Measurements from ENCODE around the gene CLIC4. TPM values are rescaled to one million over a fixed set of nuclear protein-coding genes. Genes with fewer than 3 reads are reported as not detected.
"Not testable (repeated sequence)": the region's sequence is repeated elsewhere in the genome, so short reads cannot be mapped to it uniquely, and the experiment has no call there.

The CLIC4 gene
- total RNA-seq (ENCODE audit: unreplicated experiment) = 121 TPM
- long read RNA-seq, full-length matches to known transcripts = 23 of 25 reads
- long read RNA-seq, partial matches to known transcripts = 0 of 25 reads
- long read RNA-seq, other reads (novel, unspliced or antisense) = 2 of 25 reads

DNA sequence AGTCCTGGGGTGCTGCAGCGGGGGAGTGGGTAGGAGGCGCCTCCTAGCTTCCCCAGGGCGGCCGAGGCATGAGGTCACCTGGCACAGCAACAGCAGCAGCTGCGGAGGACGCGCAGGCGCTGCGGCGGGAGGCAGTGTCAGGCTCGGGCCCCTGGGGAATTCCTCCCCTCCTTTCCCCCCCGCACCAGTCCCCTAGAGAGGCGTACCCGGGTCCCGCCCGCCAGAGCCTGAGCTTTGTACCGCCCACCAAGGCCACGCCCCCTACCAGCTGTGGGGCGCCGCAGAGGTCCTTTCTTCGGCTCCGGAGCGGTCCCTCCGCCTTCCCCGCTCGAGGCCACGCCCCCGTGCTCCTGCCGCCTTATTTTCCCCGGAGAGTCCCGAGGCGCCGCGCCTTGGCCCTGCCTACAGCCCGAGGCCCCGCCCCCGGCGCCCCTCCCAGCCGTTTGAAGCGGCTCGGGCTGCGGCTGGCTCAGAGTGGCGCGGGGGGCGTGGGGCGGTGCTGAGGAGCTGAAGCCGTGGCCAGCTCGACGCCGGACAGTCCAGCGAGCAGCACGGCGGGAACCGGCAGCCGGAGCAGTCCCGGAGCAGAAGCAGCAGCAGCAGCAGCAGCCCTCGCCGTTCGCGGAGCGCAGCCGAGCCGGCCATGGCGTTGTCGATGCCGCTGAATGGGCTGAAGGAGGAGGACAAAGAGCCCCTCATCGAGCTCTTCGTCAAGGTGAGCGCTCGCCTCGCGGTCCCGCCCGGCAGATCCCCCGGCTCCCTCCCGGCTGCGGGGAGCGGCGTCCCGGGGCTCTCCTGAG, at the start of gene CLIC4:
Gene CLIC4, plus strand, starts transcription at position 537 of the 800 bp plus-strand sequence. Its CDS starts 107 bp downstream, at position 644.
- Mint-ChIP-seq H3K27me3 (ENCODE audit: unreplicated experiment) (peaks cover 8% of the 10 kb centered on the region), H3K27ac (ENCODE audit: unreplicated experiment) (peak within 1 kb of the TSS; percentile 91), H3K4me3 (ENCODE audit: unreplicated experiment) (peak within 1 kb of the TSS; percentile 90), H3K9me3 (ENCODE audit: unreplicated experiment) (peaks cover 5% of the 10 kb centered on the region), H3K4me1 (ENCODE audit: low read depth, unreplicated experiment) (peaks cover 27% of the 10 kb centered on the region), H3K36me3 (ENCODE audit: unreplicated experiment) (no peaks in the 10 kb centered on the region)
- TF ChIP-seq, protein P1, sequence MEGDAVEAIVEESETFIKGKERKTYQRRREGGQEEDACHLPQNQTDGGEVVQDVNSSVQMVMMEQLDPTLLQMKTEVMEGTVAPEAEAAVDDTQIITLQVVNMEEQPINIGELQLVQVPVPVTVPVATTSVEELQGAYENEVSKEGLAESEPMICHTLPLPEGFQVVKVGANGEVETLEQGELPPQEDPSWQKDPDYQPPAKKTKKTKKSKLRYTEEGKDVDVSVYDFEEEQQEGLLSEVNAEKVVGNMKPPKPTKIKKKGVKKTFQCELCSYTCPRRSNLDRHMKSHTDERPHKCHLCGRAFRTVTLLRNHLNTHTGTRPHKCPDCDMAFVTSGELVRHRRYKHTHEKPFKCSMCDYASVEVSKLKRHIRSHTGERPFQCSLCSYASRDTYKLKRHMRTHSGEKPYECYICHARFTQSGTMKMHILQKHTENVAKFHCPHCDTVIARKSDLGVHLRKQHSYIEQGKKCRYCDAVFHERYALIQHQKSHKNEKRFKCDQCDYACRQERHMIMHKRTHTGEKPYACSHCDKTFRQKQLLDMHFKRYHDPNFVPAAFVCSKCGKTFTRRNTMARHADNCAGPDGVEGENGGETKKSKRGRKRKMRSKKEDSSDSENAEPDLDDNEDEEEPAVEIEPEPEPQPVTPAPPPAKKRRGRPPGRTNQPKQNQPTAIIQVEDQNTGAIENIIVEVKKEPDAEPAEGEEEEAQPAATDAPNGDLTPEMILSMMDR (IDR thresholded peaks at IDR 0.05; ENCODE audit: partially characterized antibody, unreplicated experiment) = no peak
- DNase-seq = peak; percentile 100

DNA sequence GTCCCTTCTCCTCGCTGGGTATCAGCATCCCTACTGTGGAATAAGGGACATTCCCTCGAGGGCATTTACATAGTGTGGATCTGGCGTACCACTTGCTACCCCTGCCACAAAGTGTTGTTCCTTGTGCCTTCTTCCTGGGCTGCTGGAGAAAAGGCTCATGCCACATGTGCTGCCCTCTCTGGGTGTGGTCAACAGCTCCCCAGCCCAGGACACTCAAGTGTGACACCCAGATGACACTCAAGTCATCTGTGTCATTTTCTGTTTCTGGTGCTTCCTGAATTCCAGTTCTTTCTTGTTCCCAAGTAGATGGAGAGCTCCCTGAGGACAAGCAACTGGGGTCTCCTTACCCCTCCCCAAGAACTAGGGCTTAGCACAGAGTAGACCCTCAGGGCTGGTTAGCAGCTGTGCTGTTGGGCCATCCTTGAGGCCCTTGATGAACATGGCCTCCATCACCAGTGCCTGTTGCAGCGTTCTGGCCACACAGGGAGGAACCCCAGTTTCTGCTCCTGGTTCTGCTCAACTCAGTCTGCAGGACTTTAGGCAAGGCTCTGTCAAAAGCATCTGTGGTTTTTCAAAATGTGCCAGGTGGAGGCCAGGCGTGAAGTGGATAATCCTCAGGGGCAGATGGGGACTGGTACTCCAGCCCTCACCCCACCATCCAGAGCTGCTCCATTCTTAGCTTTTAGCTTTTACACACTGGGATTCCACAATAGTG, 49.0 kb upstream of the CLIC4 start:
- H3K27ac Mint-ChIP-seq (ENCODE audit: unreplicated experiment) = peak overlapping the region; percentile 64
- H3K27me3 Mint-ChIP-seq (ENCODE audit: unreplicated experiment) = peaks cover 2% of the 10 kb centered on the region
- no peaks in the 10 kb centered on the region for H3K9me3 Mint-ChIP-seq (ENCODE audit: unreplicated experiment)
- peaks cover 9% of the 10 kb centered on the region for H3K4me1 Mint-ChIP-seq (ENCODE audit: low read depth, unreplicated experiment)
- no peaks in the 10 kb centered on the region for H3K36me3 Mint-ChIP-seq (ENCODE audit: unreplicated experiment)
- TF ChIP-seq, protein P1 (IDR thresholded peaks at IDR 0.05; ENCODE audit: partially characterized antibody, unreplicated experiment) = no peak
- no peak overlapping the region for H3K4me3 Mint-ChIP-seq (ENCODE audit: unreplicated experiment)
- DNase-seq = no peak

DNA sequence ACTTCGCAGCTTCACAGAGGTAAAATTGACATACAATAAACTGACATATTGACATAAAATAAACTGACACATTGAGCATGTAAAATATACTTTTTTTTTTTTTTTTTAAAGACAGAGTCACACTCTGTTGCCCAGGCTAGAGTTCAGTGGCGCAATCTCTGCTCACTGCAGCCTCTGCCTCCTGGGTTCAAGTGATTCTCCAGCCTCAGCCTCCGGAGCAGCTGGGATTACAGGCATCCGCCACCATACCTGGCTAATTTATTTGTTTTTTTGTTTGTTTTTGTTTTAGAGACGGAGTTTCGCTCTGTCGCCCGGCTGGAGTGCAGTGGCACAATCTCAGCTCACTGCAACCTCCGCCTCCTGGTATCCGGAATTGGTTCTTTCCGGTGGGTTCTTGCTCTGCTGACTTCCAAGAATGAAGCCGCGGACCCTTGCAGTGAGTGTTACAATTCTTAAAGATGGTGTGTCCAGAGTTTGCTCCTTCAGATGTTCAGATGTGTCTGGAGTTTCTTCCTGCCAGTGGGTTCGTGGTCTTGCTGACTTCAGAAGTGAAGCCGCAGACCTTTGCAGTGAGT, 48.4 kb upstream of the CLIC4 start:
- Mint-ChIP-seq H3K36me3 (ENCODE audit: unreplicated experiment) (no peaks in the 10 kb centered on the region), H3K4me3 (ENCODE audit: unreplicated experiment) (no peak overlapping the region), H3K27me3 (ENCODE audit: unreplicated experiment) (peaks cover 2% of the 10 kb centered on the region), H3K27ac (ENCODE audit: unreplicated experiment) (no peak overlapping the region), H3K4me1 (ENCODE audit: low read depth, unreplicated experiment) (peaks cover 9% of the 10 kb centered on the region), H3K9me3 (ENCODE audit: unreplicated experiment) (no peaks in the 10 kb centered on the region)
- no peak for DNase-seq
- TF ChIP-seq, protein P1 (IDR thresholded peaks at IDR 0.05; ENCODE audit: partially characterized antibody, unreplicated experiment) = no peak

DNA sequence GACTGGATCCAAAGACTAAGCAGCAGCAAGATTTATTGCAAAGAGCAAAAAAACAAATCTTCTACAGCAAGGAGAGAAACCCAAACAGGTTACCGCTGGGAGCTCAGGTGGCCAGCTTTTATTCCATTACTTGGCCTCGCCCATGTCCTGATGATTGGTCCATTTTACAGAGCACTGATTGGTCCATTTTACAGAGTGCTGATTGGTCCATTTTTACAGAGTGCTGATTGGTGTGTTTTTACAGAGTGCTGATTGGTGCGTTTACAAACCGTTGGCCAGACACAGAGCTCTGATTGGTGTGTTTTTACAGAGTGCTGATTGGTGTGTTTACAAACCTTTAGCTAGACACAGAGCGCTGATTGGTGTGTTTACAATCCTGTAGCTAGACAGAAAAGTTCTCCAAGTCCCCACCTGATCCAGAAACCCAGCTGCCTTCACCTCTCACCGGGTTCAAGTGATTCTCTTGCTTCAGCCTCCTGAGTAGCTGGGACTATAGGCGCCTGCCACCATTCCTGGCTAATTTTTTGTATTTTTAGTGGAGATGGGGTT, 47.7 kb upstream of the CLIC4 start:
- H3K4me3 Mint-ChIP-seq (ENCODE audit: unreplicated experiment); DNase-seq; H3K27ac Mint-ChIP-seq (ENCODE audit: unreplicated experiment); H3K27me3 Mint-ChIP-seq (ENCODE audit: unreplicated experiment); H3K4me1 Mint-ChIP-seq (ENCODE audit: low read depth, unreplicated experiment); H3K36me3 Mint-ChIP-seq (ENCODE audit: unreplicated experiment); H3K9me3 Mint-ChIP-seq (ENCODE audit: unreplicated experiment): not testable (repeated sequence)

DNA sequence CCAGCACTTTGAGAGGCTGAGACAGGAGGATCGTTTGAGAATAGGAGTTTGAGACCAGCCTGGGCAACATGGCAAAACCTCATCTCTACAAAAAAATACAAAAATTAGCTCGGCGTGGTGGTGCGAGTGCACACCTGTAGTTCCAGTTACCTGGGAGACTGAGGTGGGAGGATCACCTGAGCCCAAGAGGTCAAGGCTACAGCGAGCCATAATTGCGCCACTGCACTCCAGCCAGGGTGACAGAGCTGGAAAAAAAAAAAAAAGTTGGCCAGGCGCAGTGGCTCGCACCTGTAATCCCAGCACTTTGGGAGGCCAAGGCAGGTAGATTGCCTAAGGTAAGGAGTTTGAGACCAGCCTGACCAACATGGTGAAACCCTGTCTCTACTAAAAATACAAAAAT, 46.9 kb upstream of the CLIC4 start:
- DNase-seq; H3K9me3 Mint-ChIP-seq (ENCODE audit: unreplicated experiment); H3K4me3 Mint-ChIP-seq (ENCODE audit: unreplicated experiment); H3K4me1 Mint-ChIP-seq (ENCODE audit: low read depth, unreplicated experiment); H3K36me3 Mint-ChIP-seq (ENCODE audit: unreplicated experiment); H3K27ac Mint-ChIP-seq (ENCODE audit: unreplicated experiment); H3K27me3 Mint-ChIP-seq (ENCODE audit: unreplicated experiment): not testable (repeated sequence)

Measured in glutamatergic neuron (in vitro differentiated cells).